ENCODE results near the gene XPC. TPM values are rescaled to one million over a fixed set of nuclear protein-coding genes. Genes with fewer than 3 reads are reported as not detected.

The XPC gene
- total RNA-seq, 1 experiment from 2014 or later = 34.9 TPM

DNA sequence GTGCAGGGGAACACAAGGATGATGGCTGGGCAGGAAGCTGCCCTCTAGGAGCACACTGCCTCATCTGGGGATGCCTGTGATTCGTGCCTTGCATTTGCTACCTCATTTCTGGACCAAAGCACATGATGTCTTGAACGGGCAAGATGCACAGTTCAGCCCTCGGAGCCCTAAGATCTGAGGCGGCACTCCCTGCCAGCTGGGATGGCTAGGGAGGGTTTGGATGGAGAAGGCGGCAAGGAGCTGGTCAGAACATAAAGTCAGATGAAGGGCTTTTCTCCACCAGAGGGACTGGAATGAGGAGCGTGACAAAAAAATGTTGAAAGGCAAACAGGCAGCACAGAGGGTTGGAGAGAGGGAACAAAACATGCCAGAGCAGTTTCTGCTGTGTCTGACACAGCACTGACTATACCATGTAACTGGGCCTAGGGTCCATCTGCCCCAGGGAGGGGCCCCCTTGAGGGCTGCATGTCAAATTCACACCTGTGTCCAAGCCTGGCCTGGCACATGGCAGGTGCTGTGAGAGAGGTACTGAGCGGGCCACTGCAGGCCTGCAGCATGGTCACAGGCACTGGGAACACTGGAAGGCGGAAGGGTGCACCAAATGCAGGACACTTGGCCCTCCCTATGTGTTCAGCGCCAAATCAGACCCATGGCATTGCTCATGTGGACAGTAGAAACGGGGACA lies 31.9 kb downstream of the XPC start (continued):
- TF ChIP-seq, protein P1, sequence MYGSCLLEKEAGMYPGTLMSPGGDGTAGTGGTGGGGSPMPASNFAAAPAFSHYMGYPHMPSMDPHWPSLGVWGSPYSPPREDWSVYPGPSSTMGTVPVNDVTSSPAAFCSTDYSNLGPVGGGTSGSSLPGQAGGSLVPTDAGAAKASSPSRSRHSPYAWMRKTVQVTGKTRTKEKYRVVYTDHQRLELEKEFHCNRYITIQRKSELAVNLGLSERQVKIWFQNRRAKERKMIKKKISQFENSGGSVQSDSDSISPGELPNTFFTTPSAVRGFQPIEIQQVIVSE (CRISPR knock-in tag; IDR thresholded peaks at IDR 0.05; ENCODE audit: borderline replicate concordance) = no peak
- TF ChIP-seq, protein P2, sequence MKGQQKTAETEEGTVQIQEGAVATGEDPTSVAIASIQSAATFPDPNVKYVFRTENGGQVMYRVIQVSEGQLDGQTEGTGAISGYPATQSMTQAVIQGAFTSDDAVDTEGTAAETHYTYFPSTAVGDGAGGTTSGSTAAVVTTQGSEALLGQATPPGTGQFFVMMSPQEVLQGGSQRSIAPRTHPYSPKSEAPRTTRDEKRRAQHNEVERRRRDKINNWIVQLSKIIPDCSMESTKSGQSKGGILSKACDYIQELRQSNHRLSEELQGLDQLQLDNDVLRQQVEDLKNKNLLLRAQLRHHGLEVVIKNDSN (CRISPR knock-in tag; IDR thresholded peaks at IDR 0.05) = no peak
- TF ChIP-seq NR3C1 (CRISPR knock-in tag; conservative IDR thresholded peaks at IDR 0.05; ENCODE audit: low read depth) (no peak), NFE2L1 (CRISPR knock-in tag; IDR thresholded peaks at IDR 0.05) (no peak), RELA (CRISPR knock-in tag; IDR thresholded peaks at IDR 0.05; ENCODE audit: borderline replicate concordance) (no peak), ZNF121 (CRISPR knock-in tag; IDR thresholded peaks at IDR 0.05) (no peak)

DNA sequence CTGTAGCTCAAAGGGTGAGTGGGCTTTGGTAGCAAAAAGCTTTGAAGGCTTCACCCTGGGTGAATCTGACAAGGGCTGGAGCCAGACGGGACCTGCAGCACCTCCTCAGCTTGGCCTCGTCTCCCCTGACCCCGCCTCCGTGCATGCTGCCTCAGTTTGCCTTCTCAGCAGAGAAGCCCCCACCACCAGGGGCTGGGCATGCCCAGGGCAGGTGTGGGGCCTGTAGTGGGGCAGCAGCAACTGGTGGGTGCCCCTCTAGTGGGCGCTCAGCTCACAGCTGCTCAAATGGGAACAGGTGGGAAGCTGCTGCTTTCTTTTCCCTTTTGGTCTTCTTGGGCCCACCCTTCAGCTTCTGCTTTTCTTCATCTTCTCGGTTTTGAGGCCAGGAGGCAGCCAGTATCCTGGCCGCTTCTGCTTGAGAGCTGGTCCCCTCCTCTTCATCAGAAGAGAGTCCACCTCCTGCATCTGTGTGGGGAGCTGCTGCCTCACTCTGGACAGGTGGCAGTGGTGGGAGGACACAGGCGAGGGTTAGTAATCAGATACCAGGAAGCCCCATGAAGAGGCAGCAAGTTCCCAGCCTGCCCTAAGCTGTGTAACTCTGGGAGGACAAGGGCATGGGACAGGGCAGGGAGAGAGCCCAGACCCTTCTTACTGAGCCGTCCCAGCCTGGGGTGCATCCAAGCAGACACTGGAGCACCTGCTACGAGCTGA lies 32.6 kb downstream of the XPC start:
- ATAC-seq (no peak), DNase-seq (ENCODE audit: low spot score) (no peak)
- Mint-ChIP-seq H3K4me3 (no peak overlapping the region), H3K27me3 (ENCODE audit: low read depth) (no peaks in the 10 kb centered on the region), H3K27ac (peak overlapping the region; percentile 59; the same call in 1 of the 2 replicates), H3K4me1 (peaks cover 31% of the 10 kb centered on the region), H3K9me3 (no peaks in the 10 kb centered on the region), H3K36me3 (peaks cover 19% of the 10 kb centered on the region)
- POLR2A ChIA-PET = interaction anchor here (0.6 to 1.4 kb wide), 3 partner anchors 21 to 249 kb away, joined by 3 read pairs; partner anchors contain the start of genes CHCHD4 and TMEM43
- CTCF ChIA-PET = interaction anchor here (0.8 to 3.5 kb wide), 5 partner anchors 9 to 249 kb away, joined by 3 to 24 read pairs (median 4); partner anchors contain the start of genes CHCHD4, LSM3, TMEM43 and XPC
- TF ChIP-seq ZBTB21 (CRISPR knock-in tag; IDR thresholded peaks at IDR 0.05; ENCODE audit: borderline replicate concordance) = no peak
- TF ChIP-seq PRRX2 (CRISPR knock-in tag; IDR thresholded peaks at IDR 0.05) = no peak
- no peak for TF ChIP-seq NR1H2 (CRISPR knock-in tag; IDR thresholded peaks at IDR 0.05)
- no peak for TF ChIP-seq ZNF416 (CRISPR knock-in tag; IDR thresholded peaks at IDR 0.05)
- TF ChIP-seq, protein P3, sequence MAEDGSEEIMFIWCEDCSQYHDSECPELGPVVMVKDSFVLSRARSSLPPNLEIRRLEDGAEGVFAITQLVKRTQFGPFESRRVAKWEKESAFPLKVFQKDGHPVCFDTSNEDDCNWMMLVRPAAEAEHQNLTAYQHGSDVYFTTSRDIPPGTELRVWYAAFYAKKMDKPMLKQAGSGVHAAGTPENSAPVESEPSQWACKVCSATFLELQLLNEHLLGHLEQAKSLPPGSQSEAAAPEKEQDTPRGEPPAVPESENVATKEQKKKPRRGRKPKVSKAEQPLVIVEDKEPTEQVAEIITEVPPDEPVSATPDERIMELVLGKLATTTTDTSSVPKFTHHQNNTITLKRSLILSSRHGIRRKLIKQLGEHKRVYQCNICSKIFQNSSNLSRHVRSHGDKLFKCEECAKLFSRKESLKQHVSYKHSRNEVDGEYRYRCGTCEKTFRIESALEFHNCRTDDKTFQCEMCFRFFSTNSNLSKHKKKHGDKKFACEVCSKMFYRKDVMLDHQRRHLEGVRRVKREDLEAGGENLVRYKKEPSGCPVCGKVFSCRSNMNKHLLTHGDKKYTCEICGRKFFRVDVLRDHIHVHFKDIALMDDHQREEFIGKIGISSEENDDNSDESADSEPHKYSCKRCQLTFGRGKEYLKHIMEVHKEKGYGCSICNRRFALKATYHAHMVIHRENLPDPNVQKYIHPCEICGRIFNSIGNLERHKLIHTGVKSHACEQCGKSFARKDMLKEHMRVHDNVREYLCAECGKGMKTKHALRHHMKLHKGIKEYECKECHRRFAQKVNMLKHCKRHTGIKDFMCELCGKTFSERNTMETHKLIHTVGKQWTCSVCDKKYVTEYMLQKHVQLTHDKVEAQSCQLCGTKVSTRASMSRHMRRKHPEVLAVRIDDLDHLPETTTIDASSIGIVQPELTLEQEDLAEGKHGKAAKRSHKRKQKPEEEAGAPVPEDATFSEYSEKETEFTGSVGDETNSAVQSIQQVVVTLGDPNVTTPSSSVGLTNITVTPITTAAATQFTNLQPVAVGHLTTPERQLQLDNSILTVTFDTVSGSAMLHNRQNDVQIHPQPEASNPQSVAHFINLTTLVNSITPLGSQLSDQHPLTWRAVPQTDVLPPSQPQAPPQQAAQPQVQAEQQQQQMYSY (CRISPR knock-in tag; IDR thresholded peaks at IDR 0.05) = no peak
- TF ChIP-seq ZNF121 (CRISPR knock-in tag; IDR thresholded peaks at IDR 0.05) = no peak
- no peak for TF ChIP-seq NR2C2 (CRISPR knock-in tag; IDR thresholded peaks at IDR 0.05)
- TF ChIP-seq, protein P4, sequence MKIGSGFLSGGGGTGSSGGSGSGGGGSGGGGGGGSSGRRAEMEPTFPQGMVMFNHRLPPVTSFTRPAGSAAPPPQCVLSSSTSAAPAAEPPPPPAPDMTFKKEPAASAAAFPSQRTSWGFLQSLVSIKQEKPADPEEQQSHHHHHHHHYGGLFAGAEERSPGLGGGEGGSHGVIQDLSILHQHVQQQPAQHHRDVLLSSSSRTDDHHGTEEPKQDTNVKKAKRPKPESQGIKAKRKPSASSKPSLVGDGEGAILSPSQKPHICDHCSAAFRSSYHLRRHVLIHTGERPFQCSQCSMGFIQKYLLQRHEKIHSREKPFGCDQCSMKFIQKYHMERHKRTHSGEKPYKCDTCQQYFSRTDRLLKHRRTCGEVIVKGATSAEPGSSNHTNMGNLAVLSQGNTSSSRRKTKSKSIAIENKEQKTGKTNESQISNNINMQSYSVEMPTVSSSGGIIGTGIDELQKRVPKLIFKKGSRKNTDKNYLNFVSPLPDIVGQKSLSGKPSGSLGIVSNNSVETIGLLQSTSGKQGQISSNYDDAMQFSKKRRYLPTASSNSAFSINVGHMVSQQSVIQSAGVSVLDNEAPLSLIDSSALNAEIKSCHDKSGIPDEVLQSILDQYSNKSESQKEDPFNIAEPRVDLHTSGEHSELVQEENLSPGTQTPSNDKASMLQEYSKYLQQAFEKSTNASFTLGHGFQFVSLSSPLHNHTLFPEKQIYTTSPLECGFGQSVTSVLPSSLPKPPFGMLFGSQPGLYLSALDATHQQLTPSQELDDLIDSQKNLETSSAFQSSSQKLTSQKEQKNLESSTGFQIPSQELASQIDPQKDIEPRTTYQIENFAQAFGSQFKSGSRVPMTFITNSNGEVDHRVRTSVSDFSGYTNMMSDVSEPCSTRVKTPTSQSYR (CRISPR knock-in tag; IDR thresholded peaks at IDR 0.05) = no peak
- TF ChIP-seq, protein P5, sequence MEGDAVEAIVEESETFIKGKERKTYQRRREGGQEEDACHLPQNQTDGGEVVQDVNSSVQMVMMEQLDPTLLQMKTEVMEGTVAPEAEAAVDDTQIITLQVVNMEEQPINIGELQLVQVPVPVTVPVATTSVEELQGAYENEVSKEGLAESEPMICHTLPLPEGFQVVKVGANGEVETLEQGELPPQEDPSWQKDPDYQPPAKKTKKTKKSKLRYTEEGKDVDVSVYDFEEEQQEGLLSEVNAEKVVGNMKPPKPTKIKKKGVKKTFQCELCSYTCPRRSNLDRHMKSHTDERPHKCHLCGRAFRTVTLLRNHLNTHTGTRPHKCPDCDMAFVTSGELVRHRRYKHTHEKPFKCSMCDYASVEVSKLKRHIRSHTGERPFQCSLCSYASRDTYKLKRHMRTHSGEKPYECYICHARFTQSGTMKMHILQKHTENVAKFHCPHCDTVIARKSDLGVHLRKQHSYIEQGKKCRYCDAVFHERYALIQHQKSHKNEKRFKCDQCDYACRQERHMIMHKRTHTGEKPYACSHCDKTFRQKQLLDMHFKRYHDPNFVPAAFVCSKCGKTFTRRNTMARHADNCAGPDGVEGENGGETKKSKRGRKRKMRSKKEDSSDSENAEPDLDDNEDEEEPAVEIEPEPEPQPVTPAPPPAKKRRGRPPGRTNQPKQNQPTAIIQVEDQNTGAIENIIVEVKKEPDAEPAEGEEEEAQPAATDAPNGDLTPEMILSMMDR (IDR thresholded peaks at IDR 0.05) = no peak
- no peak for TF ChIP-seq MXD4 (CRISPR knock-in tag; IDR thresholded peaks at IDR 0.05; ENCODE audit: borderline replicate concordance)
- TF ChIP-seq NR3C1 (CRISPR knock-in tag; conservative IDR thresholded peaks at IDR 0.05; ENCODE audit: low read depth) = no peak
- no peak for TF ChIP-seq TCF7 (CRISPR knock-in tag; IDR thresholded peaks at IDR 0.05; ENCODE audit: low read depth)
- no peak for TF ChIP-seq HMGA2 (CRISPR knock-in tag; IDR thresholded peaks at IDR 0.05)
- TF ChIP-seq, protein P6, sequence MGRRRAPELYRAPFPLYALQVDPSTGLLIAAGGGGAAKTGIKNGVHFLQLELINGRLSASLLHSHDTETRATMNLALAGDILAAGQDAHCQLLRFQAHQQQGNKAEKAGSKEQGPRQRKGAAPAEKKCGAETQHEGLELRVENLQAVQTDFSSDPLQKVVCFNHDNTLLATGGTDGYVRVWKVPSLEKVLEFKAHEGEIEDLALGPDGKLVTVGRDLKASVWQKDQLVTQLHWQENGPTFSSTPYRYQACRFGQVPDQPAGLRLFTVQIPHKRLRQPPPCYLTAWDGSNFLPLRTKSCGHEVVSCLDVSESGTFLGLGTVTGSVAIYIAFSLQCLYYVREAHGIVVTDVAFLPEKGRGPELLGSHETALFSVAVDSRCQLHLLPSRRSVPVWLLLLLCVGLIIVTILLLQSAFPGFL (CRISPR knock-in tag; IDR thresholded peaks at IDR 0.05; ENCODE audit: borderline replicate concordance) = no peak

Data from WTC11 (cell line).